Activated CD4-positive, alpha-beta T cell treated with anti-CD3 and anti-CD28 coated beads, Interleukin-2, amount 50 U/mL, for 4 hours (primary cell): ENCODE measurements around the gene UGGT2.
"Not testable (repeated sequence)": the region's sequence is repeated elsewhere in the genome, so short reads cannot be mapped to it uniquely, and the experiment has no call there.

Experiments used
- DNase-seq, 2 experiments: peaks; one replicate each; pipeline ENCODE4 v3.0.0-alpha.2; 2020

UGGT2 gene

DNA sequence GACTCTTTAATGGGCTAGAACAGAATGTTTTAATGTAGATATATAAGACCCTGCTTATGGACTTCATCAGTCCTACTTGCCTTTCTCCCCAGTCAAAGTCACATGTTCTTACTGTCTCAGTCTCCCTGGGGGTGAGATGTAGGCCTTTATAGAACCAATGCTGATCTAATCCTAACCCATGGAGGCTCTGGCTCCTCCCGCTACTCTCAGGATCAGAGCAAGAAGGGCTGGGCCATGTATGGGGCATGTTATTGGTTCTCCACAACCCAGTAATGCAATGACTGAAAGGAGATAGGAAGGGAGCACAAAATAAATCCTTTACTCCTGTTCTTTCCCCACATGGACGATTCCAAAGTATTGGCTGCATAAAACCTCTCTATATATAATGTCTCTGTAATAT, 82.3 kb downstream of the UGGT2 start:
- DNase-seq, result no peak

DNA sequence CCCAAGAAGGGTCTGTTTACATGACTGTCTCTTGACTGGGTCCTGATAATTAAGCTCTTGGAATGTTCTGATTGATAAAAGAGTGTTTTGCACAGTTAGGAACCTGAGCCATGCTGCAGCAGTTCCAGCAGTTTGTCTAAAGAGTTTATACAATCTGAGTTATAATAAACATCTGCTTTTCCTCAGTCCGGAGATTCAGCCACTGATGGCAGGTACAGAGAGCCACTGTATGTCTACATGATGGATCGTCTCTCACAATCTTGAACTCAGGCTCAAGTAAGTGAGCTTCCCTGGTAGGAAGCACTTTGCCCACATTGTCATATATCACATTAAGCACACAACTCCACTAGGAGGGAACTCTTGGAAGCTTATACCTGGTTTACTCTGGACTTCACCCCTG, 84.3 kb downstream of the UGGT2 start:
- no peak for DNase-seq

DNA sequence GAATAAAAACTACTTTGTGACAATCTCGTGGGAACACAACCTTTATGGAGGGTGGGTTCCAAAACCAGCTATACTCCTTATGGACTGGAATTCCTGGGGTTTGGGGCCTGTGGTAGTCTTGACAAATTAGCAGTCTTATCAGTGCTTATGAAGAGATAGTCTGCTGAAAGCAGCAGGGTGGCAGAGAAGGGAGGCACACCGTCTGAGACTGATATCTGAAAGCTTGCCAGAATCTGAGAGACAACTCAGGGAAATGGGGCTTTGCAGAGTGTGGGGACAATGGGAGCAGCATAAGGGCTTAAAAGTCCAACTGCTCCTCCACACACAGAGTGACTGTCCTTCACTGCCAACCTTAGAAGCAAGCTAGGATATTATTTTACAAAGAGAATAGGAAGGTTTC, 95.9 kb downstream of the UGGT2 start:
- no peak for DNase-seq

DNA sequence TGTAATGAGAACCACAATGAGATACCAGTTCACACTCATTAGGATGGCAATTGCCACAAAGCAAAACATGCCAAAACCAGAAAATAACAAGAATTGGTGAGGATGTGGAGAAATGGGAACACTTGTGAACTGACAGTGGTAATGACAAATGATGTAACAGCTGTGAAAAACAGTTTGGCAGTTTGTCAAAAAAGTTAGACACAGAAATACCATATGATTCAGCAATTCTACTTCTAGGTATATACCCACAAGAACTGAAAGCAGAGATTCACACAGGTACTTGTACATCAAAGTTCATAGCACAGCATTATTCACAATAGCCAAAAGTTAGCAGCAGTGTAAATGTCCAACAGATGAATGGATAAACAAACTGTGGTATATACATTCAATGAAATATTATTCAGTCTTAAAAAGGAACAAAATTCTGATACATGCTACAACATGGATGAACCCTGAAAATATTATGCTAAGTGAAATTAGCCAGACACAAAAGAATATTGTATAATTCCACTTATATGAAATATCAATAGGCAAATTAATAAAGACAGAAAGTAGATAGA, 96.5 kb downstream of the UGGT2 start:
- DNase-seq, result no peak

DNA sequence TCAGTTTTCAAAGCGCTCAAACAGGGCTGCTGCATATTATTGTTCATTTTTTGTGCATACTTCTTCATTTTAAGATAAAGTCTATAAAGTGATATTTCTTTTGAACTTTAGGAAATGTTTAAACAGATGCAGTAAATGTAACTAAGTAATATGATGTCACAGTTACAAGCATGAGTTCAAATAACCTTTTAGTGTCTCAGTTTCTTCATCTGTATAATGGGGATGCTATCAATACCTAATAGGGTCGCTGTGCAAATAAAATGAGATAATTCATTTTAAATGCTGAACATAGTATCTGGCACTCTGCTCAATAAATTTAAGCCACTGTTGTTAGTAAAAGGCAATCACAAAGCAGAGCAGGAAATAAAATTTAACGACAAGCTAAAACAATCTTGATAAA, 97.5 kb downstream of the UGGT2 start:
- DNase-seq, result no peak

DNA sequence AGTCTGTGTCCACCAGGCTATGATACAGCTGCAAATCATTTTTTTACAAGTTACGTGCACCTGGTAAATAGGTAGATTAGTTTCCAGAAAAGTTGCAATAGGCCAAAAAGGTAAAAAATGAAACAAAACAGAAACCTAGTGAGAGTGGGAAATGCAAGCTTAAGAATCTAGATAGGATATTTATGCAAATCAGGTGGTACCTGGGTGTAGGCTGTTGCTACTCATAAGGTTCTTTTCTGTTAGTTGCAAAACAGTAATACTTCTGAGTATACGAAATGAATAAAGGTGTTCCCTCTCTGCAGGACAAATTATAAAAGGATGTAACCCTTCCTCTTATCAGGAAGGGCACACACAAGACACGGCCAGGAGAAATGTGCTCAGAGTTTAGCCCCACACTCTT, 97.9 kb downstream of the UGGT2 start:
- no peak for DNase-seq

DNA sequence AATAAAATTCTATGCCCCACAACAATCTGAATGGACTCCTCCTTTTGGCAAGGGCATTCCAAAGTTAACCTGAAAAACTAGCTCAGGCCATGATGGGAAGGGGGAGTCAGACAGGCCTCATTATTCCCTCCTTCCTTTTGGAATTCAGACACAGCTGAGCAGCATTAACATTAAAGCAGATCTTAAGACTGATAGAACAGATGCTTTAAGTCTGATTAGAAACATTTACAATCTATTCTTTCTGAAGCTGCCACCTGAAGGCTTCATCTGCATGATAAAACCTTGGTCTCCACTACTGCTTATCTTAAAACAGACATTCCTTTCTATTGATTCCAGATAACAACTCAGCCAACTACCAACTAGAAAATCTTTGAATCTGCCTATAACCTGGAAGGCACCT, 98.9 kb downstream of the UGGT2 start:
- no peak for DNase-seq

DNA sequence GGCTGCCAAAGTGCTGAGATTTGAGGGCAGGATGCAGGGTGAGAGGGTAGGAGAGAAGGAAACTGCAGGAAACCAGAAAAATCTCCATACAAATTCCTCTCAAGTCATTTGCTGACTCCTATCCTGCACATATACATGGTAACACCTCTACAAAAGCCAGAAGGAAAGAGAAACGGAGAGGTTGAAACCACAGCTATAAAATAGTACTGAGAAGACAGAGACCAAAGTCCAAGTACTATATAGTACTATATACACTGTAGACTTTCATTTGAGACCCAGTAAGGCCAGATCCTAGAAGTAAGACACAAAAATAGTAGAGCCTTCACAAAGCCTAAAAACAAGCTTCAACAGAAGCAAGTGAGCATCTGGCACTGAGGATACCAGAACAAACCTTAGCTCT, 103.1 kb downstream of the UGGT2 start:
- no peak for DNase-seq

DNA sequence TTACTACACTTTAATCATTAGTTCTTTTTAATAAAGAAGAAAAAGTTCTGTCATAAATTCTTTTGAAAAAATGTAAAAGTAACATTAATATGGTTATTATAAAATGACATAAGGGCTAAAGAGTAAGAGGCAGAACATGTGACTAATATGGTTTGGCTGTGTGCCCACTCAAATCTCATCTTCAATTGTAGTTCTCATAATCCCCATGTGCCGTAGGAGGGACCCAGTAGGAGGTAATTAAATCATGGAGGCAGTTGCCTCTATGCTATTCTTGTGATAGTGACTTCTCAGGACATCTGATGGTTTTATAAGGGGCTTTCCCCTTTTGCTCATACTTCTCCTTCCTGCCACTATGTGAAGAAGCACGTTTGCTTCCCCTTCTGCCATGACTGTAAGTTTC, 104.5 kb downstream of the UGGT2 start:
- DNase-seq, result no peak

DNA sequence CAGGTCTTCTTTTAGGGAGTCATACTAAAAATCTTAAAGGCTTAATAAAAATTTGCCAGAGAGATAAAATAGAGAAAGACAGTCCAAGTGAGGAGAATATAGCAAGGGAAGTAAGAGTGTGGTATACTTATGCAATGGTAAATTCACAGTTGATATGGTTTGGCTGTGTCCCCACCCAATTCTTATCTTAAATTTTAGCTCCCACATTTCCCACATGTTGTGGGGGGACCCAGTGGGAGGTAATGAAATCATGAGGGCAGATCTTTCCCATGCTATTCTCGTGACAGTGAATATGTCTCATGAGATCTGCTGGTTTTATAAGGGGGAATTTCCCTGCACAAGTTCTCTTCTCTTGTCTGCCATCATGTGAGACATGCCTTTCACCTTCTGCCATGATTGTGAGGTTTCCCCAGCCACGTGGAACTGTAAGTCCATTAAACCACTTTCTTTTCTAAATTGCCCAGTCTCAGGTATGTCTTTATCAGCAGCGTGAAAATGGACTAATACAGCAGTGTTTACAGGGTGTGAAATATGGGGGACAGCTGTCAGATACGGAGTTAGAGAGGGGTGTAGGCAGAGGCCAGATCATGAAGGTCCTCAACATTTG, 115.4 kb downstream of the UGGT2 start:
- DNase-seq, result no peak

DNA sequence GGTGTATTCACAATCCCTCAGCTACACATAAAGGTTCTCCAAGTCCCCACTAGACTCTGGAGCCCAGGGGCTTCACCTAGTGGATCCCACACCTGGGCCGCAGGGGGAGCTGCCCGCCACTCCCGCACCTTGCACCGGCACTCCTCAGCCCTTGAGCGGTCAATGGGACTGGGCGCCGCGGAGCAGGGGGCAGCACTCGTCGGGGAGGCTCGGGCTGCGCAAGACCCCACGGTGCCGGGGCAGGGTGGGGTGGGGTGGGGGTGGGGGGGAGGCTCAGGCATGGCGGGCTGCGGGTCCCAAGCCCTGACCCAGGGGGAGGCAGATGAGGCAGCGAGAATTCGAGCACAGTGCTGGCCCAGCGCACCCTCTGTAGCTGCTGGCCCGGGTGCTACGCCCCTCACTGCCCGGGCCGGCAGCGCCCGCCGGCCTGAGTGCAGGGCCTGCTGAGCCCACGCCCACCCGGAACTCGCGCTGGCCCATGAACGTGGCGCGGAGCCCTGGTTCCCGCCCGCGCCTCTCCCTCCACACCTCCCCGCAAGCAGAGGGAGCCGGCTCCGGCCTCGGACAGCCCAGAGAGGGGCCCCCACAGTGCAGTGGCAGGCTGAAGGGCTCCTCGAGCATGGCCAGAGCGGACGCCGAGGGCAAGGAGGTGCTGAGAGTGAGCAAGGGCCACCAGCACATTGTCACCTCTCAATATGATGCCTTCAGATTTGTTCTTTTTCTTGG, 121.7 kb downstream of the UGGT2 start:
- DNase-seq, result no peak

DNA sequence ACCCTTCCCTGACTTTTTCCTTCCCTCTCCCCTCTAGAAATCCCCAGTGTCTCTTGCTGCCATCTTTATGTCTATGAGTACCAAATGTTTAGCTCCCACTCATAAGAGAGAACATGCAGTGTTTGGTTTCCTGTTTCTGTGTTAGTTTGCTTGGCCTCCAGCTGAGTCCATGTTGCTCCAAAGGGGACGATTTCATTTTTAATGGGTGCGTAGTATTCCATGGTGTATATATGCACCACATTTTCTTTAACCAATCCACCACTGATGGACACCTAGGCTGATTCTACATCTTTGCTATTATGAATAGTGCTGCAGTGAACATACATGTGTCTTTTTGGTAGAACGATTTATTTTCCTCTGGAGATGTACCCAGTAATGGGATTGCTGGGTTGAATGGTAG, 123.8 kb downstream of the UGGT2 start:
- DNase-seq, result no peak

DNA sequence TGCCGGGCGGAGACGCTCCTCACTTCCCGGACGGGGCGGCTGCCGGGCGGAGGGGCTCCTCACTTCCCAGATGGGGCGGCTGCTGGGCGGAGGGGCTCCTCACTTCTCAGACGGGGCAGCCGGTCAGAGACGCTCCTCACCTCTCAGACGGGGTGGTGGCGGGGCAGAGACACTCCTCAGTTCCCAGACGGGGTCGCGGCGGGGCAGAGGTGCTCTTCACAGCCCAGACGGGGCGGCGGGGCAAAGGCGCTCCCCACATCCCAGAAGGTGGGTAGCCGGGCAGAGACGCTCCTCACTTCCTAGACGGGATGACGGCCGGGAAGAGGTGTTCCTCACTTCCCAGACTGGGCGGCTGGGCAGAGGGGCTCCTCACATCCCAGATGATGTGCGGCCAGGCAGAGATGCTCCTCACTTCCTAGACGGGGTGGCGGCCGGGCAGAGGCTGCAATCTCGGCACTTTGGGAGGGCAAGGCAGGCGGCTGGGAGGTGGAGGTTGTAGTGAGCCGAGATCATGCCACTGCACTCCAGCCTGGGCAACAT, 124.8 kb downstream of the UGGT2 start:
- not testable (repeated sequence) for DNase-seq

DNA sequence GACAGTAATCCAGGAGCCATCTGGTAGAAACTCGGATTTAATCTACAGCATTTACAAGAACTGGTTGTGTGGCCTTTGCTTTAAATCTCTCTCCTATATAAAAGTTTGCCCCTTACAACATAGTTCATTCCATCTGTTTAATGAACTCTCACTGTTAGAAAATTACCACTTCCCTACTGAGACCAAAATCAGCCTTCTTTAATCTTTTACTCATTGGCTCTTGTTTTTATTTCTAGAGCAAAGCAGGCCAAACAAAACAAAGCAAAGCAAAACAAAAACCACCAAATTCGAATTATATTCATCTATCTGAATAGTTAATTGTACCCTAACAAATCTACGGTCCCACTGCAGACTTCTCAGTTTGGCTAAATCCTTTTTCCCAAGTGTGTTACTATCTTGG, 127.0 kb downstream of the UGGT2 start:
- DNase-seq, result no peak

DNA sequence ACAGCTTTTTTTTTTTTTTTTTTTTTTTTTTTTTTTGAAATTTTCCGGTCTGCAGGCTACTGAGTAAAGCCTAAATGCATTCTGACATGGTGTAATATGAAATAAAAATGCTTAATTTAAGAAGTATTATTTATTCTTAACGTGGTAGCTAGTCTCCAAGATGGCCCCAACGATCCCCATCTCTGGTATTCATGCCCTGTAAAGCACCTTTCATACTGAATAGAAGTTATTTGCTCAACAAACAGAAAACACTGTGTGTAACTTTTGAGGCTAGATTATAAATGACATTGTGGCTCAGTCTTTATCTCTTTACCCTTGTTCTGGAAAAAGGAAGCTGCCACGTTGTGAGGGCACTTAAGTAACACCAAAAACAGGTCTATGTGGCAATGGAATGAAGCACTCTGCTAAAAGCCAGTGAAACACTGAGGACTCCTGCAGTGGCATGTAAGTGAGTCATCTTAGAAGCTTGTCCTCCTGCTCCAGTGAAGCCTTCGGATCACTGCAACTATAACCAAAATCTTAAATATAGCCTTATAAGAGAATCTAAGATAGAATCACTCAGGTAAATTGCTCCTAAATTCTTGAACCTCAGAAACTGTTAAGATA, 128.7 kb downstream of the UGGT2 start:
- DNase-seq, result no peak

DNA sequence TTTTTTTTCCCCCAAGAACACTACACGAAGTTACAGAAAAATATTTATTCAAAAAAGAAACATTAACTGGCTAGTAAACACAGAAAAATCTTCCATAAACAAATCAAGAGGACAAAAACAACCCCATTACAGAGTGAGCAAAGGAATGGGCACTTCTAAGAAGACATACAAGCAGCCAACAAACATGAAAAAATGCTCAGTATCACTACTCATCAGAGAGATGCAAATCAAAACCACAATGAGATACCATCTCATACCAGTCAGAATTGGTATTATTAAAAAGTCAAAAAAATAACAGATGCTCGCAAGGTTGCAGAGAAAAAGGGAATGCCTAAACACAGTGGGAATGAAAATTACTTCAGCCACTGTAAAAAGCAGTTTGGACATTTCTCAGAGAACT, 131.7 kb downstream of the UGGT2 start:
- DNase-seq, result no peak

DNA sequence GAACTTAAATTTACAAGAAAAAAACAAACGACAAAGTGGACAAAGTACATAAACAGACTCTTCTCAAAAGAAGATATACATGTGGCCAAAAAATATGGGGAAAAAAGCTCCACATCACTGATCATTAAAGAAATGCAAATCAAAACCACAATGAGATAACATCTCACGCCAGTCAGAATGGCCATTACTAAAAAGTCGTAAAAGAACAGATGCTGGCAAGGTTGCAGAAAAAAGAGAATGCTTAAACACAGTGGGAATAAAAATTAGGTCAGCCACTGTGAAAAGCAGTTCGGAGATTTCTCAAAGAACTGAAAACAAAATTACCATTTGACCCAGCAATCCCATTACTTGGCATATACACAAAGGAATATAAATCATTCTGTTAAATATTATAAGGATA, 132.7 kb downstream of the UGGT2 start:
- no peak for DNase-seq

DNA sequence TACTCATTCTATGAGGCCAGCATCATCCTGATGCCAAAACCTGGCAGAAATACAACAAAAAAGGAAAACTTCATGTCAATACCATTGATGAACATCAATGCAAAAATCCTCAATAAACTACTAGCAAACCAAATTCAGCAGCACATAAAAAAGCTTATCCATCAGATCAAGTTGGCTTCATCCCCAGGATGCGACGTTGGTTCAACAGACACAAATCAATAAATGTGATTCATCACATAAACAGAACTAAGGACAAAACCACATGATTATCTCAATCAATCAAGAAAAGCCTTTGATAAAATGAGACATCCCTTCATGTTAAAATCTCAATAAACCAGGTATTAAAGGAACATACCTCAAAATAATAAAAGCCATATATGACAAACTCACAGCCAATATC, 134.3 kb downstream of the UGGT2 start:
- no peak for DNase-seq

DNA sequence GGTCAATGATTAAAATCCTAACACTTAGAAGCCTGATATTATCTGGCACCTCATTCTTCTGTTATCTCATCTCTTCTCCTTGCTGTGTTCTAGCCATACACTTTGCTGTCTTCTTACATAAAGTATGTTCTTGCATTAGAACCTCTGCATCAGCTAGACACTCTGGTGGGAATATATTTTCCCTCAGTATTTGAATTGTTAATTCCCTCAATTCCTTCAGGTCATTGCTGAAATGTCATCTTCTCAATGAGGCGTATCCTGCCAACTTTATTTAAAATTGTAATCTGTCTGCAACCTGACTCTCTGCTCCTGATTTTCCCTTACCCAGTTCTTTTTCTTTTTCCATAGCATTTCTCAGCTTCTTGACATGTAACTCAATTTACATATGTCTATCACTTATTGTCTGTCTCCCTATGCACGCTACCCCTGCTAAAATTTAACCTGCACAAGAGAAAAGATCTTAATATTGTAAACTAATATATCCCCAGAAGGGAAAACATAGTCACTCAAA, 138.2 kb downstream of the UGGT2 start:
- no peak for DNase-seq

DNA sequence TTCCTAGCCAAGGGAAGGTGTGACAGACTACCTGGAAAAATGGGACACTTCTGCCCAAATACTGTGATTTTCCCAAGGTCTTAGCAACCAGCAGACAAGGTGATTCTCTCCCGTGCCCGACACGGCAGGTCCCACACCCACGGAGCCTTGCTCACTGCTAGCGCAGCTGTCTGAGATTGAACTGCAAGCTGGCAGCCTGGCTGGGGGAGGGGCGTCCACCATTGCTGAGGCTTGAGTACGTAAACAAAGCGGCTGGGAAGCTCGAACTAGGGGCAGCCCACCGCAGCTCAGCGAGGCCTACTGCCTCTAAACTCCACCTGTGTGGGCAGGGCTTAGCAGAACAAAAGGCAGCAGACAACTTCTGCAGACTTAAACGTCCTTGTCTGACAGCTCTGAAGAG, 146.2 kb downstream of the UGGT2 start:
- no peak for DNase-seq

DNA sequence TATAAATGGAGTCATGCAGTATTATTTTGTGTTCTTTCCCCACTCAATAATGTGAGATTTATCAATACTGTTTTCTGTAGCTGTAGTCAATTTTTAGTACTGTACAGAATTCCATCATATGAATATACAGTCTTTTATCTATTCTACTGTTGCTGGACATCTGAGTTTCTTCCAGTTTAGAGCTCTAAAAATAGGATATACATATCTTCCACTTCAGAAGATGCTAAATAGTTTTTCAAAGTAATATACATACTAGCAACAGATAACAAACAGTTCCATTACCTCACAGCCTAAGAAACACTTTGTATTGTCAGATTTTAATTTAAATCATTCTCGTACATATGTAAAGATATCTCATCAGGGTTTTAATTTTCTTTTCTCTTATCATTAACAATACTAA, 149.6 kb downstream of the UGGT2 start:
- DNase-seq, result no peak

DNA sequence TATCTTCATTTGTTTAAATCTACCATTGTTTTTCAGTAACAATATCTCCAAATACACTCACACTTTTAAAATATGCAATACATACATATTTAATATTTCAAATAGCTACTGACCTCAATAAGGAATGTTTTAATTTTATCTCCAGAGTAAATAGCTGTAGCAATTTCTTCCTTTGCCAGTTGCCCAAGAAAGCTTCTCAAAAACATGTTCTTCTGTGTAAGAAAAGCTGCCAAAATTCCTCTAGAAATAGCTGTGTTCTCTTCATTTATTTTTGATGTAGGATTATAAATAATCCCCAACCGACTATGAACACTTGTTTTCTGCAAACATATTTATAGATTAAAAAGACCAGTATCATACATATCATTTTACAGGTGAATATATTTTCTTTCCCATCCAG, 150.5 kb downstream of the UGGT2 start:
- no peak for DNase-seq

DNA sequence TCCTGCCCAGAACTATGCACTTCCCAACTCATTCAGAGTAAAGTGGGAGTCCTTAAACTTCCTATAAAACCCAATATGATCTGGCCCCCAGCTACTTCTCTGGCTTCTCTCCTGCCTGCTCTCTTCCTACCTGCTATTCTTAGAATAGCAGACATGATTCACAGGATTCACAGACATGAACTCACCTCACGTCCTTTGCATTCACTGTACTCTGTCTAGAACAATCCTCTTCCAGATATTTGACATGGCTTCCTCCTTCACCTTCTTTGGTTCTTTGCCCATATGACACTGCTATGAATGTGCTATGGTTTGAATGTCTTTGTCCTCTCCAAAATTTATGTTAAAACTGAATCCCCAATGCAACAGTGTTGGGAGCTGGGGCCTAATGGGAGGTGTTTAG, 154.9 kb downstream of the UGGT2 start:
- no peak for DNase-seq

DNA sequence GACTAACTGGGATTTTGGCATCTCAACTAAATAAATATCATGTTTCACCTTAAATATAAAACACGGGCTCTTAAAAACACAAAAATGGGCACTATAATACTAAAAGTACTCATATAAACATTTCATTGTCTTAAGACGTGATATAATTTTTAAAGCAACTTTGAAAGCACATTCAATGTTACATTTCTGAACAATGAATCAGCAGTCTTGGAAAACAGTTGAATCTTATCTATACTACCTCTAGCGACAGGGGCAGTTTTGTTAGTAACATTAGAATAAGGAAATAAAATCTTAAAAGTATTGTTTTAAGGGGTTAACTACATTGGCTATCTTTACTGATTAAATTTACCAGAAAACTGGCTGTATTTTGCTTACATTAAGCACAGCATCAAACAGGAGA, 156.9 kb downstream of the UGGT2 start:
- DNase-seq, result no peak
